Cortex of kidney (tissue), 1 donor: ENCODE results near the gene HNRNPF.

Experiments
- DNase-seq: peaks from one replicate; lab custom pipeline; 2025; lab: John Stamatoyannopoulos, UW

The HNRNPF gene

GRCh38 chr10:43421519-43421918 is 12.5 kb upstream of the HNRNPF start:
- DNase-seq, result no peak

GRCh38 chr10:43421201-43421507 is 12.2 kb upstream of the HNRNPF start:
- no peak for DNase-seq

- DNase-seq, result peak; percentile 48
Observed at GRCh38 chr10:43420369-43421200, 11.6 kb upstream of the HNRNPF start.

- DNase-seq, result no peak
Observed at GRCh38 chr10:43419997-43420368, 11.0 kb upstream of the HNRNPF start.

- DNase-seq, result no peak
Observed at GRCh38 chr10:43417950-43418768, 9.2 kb upstream of the HNRNPF start.

GRCh38 chr10:43415544-43415943 is 6.6 kb upstream of the HNRNPF start:
- no peak for DNase-seq

GRCh38 chr10:43411536-43411935 is 2.5 kb upstream of the HNRNPF start:
- no peak for DNase-seq

- no peak for DNase-seq
Observed at GRCh38 chr10:43410345-43410744, 1.4 kb upstream of the HNRNPF start.

- DNase-seq, result no peak
Observed at GRCh38 chr10:43409385-43410109, 561 bp upstream of the HNRNPF start.

- no peak for DNase-seq
Observed at GRCh38 chr10:43408331-43408709, 666 bp downstream of the HNRNPF start.

- peak; percentile 21 for DNase-seq
Observed at GRCh38 chr10:43407576-43408330, 1.2 kb downstream of the HNRNPF start.

GRCh38 chr10:43407148-43407575 is 1.8 kb downstream of the HNRNPF start:
- no peak for DNase-seq

GRCh38 chr10:43404704-43405084 is 4.3 kb downstream of the HNRNPF start:
- no peak for DNase-seq

GRCh38 chr10:43403911-43404703 is 4.9 kb downstream of the HNRNPF start:
- DNase-seq, result no peak

GRCh38 chr10:43402880-43403452 is 6.0 kb downstream of the HNRNPF start:
- no peak for DNase-seq

- no peak for DNase-seq
Observed at GRCh38 chr10:43402176-43402575, 6.8 kb downstream of the HNRNPF start.

- DNase-seq, result no peak
Observed at GRCh38 chr10:43401627-43402026, 7.4 kb downstream of the HNRNPF start.

- DNase-seq, result no peak
Observed at GRCh38 chr10:43399320-43400310, 9.4 kb downstream of the HNRNPF start.

GRCh38 chr10:43398939-43399319 is 10.1 kb downstream of the HNRNPF start:
- DNase-seq, result no peak
